Measurements from ENCODE around the gene CREB3.

Gene CREB3

GRCh38 chr9:35767458-35767857 is 35.0 kb downstream of the CREB3 start:
- no peak for TF ChIP-seq CTCF (IDR thresholded peaks at IDR 0.05; ENCODE audit: control insufficient read depth, insufficient read depth, low read depth, low read length, missing control alignments)
- DNase-seq (ENCODE audit: low read depth) = no peak
- no peak overlapping the region for H3K4me3 ChIP-seq (ENCODE audit: control insufficient read depth, low read depth, low read length)

- DNase-seq (ENCODE audit: low read depth) = no peak
- no peak for TF ChIP-seq CTCF (IDR thresholded peaks at IDR 0.05; ENCODE audit: control insufficient read depth, insufficient read depth, low read depth, low read length, missing control alignments)
- H3K4me3 ChIP-seq (ENCODE audit: control insufficient read depth, low read depth, low read length) = no peak overlapping the region
These were observed 37.3 kb downstream of the CREB3 start for GRCh38 chr9:35769763-35770162.

GRCh38 chr9:35771075-35771433 is 38.6 kb downstream of the CREB3 start:
- no peak for DNase-seq (ENCODE audit: low read depth)
- no peak overlapping the region for H3K4me3 ChIP-seq (ENCODE audit: control insufficient read depth, low read depth, low read length)
- TF ChIP-seq CTCF (IDR thresholded peaks at IDR 0.05; ENCODE audit: control insufficient read depth, insufficient read depth, low read depth, low read length, missing control alignments) = no peak

GRCh38 chr9:35771534-35771933 is 39.1 kb downstream of the CREB3 start:
- no peak for DNase-seq (ENCODE audit: low read depth)
- TF ChIP-seq CTCF (IDR thresholded peaks at IDR 0.05; ENCODE audit: control insufficient read depth, insufficient read depth, low read depth, low read length, missing control alignments) = no peak
- H3K4me3 ChIP-seq (ENCODE audit: control insufficient read depth, low read depth, low read length) = no peak overlapping the region

- no peak for DNase-seq (ENCODE audit: low read depth)
- H3K4me3 ChIP-seq (ENCODE audit: control insufficient read depth, low read depth, low read length) = no peak overlapping the region
- no peak for TF ChIP-seq CTCF (IDR thresholded peaks at IDR 0.05; ENCODE audit: control insufficient read depth, insufficient read depth, low read depth, low read length, missing control alignments)
These were observed 39.5 kb downstream of the CREB3 start for GRCh38 chr9:35771943-35772342.

GRCh38 chr9:35774907-35775635 is 42.6 kb downstream of the CREB3 start:
- no peak for TF ChIP-seq CTCF (IDR thresholded peaks at IDR 0.05; ENCODE audit: control insufficient read depth, insufficient read depth, low read depth, low read length, missing control alignments)
- no peak for DNase-seq (ENCODE audit: low read depth)
- no peak overlapping the region for H3K4me3 ChIP-seq (ENCODE audit: control insufficient read depth, low read depth, low read length)
